H1 (cell line): Measurements from ENCODE around the gene NCKAP1. TPM values are rescaled to one million over a fixed set of nuclear protein-coding genes. Genes with fewer than 3 reads are reported as not detected.

Experiments
- CTCF ChIA-PET: fragments of 300-600 bp; sonication (Branson Sonifier 250); formaldehyde crosslinking; loops from one replicate; lab custom pipeline; 2021; ENCODE audit not compliant: partially characterized antibody; lab: Charles Lee
- POLR2A ChIA-PET: fragments of 300-600 bp; sonication (Branson Sonifier 250); formaldehyde crosslinking; loops from one replicate; lab custom pipeline; 2021; ENCODE audit warnings: inconsistent platforms; ENCODE audit not compliant: partially characterized antibody; lab: Charles Lee
- DNase-seq, 2 experiments: peaks; one replicate each; pipeline versions ENCODE4 v3.0.0 to v3.0.0-alpha.2; 2010 to 2022; ENCODE audit warnings: low spot score in 2 of 2, low read depth in 1 of 2, mixed read lengths in 1 of 2
- FAIRE-seq: peaks from 2 replicates; lab custom pipeline; 2011; peaks lifted over from hg19 to GRCh38; lab: Jason Lieb, UNC
- H2AFZ ChIP-seq: 2 replicates; pipeline ENCODE4 v1.8.1; 2012; ENCODE audit warnings: low read length, inconsistent platforms
- H2AK5ac ChIP-seq: 2 replicates; pipeline ENCODE4 v1.6.1; 2013; ENCODE audit warnings: low read depth, low read length
- H2BK120ac ChIP-seq: replicated peaks from 2 replicates; pipeline ENCODE3; 2013; ENCODE audit warnings: low read depth, low read length, inconsistent platforms
- H2BK12ac ChIP-seq: 2 replicates; pipeline ENCODE4 v1.6.1; 2013; ENCODE audit warnings: low read depth, low read length
- H2BK15ac ChIP-seq: 2 replicates; pipeline ENCODE4 v1.6.1; 2013; ENCODE audit warnings: low read length
- H2BK20ac ChIP-seq: 2 replicates; pipeline ENCODE4 v1.6.1; 2013; ENCODE audit warnings: low read length
- H2BK5ac ChIP-seq: 2 replicates; pipeline ENCODE4 v1.6.1; 2013; ENCODE audit warnings: low read depth, low read length
- H3K14ac ChIP-seq: 2 replicates; pipeline ENCODE4 v1.6.1; 2013; ENCODE audit warnings: inconsistent platforms; ENCODE audit not compliant: insufficient read length
- H3K18ac ChIP-seq: 2 replicates; pipeline ENCODE4 v1.6.1; 2013; ENCODE audit warnings: low read length; ENCODE audit errors: extremely low read depth
- H3K23ac ChIP-seq: 2 replicates; pipeline ENCODE4 v1.6.1; 2013; ENCODE audit warnings: inconsistent platforms; ENCODE audit not compliant: insufficient read length
- H3K23me2 ChIP-seq: 2 replicates; pipeline ENCODE4 v1.6.1; 2013; ENCODE audit warnings: low read depth, low read length
- H3K27ac ChIP-seq: 2 replicates; pipeline ENCODE4 v1.6.1; 2011; ENCODE audit warnings: low read depth, low read length, inconsistent platforms
- H3K27me3 ChIP-seq, 4 experiments: replicated peaks in 1 of 4; 1 replicate in 1 of 4; 2 replicates in 3 of 4; pipeline versions ENCODE4 v1.6.1 to v1.8.1; 2011 to 2013; ENCODE audit warnings: low read length in 3 of 4, mild to moderate bottlenecking in 3 of 4, inconsistent platforms in 2 of 4, mixed read lengths in 2 of 4, moderate library complexity in 1 of 4; ENCODE audit not compliant: control insufficient read depth in 3 of 4, insufficient read depth in 3 of 4; ENCODE audit errors: extremely low read depth in 1 of 4
- H3K36me3 ChIP-seq, 4 experiments: 2 replicates each; pipeline versions ENCODE4 v1.6.1 to v1.8.1; 2011 to 2013; ENCODE audit warnings: mild to moderate bottlenecking in 4 of 4, low read length in 3 of 4, moderate library complexity in 2 of 4, control low read depth in 1 of 4, inconsistent platforms in 1 of 4; ENCODE audit not compliant: insufficient read depth in 4 of 4, control insufficient read depth in 2 of 4
- H3K4ac ChIP-seq: replicated peaks from 2 replicates; pipeline ENCODE3; 2013; ENCODE audit warnings: low read length, low read depth, mixed read lengths, inconsistent platforms; ENCODE audit not compliant: insufficient read length
- H3K4me1 ChIP-seq, 4 experiments: replicated peaks in 1 of 4; 1 replicate in 1 of 4; 2 replicates in 3 of 4; pipeline versions ENCODE4 v1.6.1 to v1.8.1; 2011 to 2013; ENCODE audit warnings: low read length in 3 of 4, inconsistent platforms in 2 of 4, mixed read lengths in 1 of 4; ENCODE audit not compliant: insufficient read depth in 4 of 4, control insufficient read depth in 3 of 4
- H3K4me2 ChIP-seq, 2 experiments: 2 replicates each; pipeline versions ENCODE4 v1.6.1 to v1.8.1; 2011 to 2013; ENCODE audit warnings: low read depth in 2 of 2, low read length in 2 of 2, control low read depth in 1 of 2, inconsistent platforms in 1 of 2, mild to moderate bottlenecking in 1 of 2; ENCODE audit not compliant: insufficient read depth in 1 of 2
- H3K4me3 ChIP-seq, 4 experiments: fragments of 200-600, 300-600 bp in 1 of 4; sonication (generic), shearing (Covaris generic), sonication (Bioruptor Twin) in 1 of 4; 2 replicates each; pipeline versions ENCODE4 v1.5.1 to v1.8.1; 2011 to 2016; ENCODE audit warnings: low read length in 4 of 4, low read depth in 3 of 4, control low read depth in 2 of 4, inconsistent platforms in 2 of 4, mild to moderate bottlenecking in 2 of 4, mixed read lengths in 1 of 4, moderate library complexity in 1 of 4; ENCODE audit not compliant: insufficient read depth in 2 of 4; ENCODE audit errors: extremely low read depth in 1 of 4
- H3K56ac ChIP-seq: replicated peaks from 2 replicates; pipeline ENCODE3; 2013; ENCODE audit warnings: low read depth, mild to moderate bottlenecking, mixed read lengths, low read length, inconsistent platforms; ENCODE audit not compliant: insufficient read length
- H3K79me1 ChIP-seq: 2 replicates; pipeline ENCODE4 v1.6.1; 2013; ENCODE audit warnings: low read depth, low read length, control low read depth
- H3K79me2 ChIP-seq, 2 experiments: 2 replicates each; pipeline versions ENCODE4 v1.6.1 to v1.8.1; 2012 to 2013; ENCODE audit warnings: low read length in 2 of 2, mild to moderate bottlenecking in 2 of 2, inconsistent platforms in 1 of 2; ENCODE audit not compliant: insufficient read depth in 2 of 2, control insufficient read depth in 1 of 2
- H3K9ac ChIP-seq, 4 experiments: replicated peaks in 1 of 4; 1 replicate in 1 of 4; 2 replicates in 3 of 4; pipeline versions ENCODE4 v1.6.1 to v1.8.1; 2011 to 2013; ENCODE audit warnings: low read depth in 3 of 4, low read length in 3 of 4, control low read depth in 2 of 4, mild to moderate bottlenecking in 2 of 4, moderate library complexity in 2 of 4, inconsistent platforms in 1 of 4; ENCODE audit errors: extremely low read depth in 1 of 4
- H3K9me3 ChIP-seq, 2 experiments: 2 replicates each; pipeline versions ENCODE4 v1.6.1 to v1.8.1; 2012 to 2013; ENCODE audit warnings: mild to moderate bottlenecking in 2 of 2, moderate library complexity in 2 of 2, control low read depth in 1 of 2, inconsistent platforms in 1 of 2, low read depth in 1 of 2, low read length in 1 of 2, mixed read lengths in 1 of 2; ENCODE audit not compliant: insufficient read depth in 2 of 2
- H4K20me1 ChIP-seq, 2 experiments: replicated peaks in 1 of 2; 2 replicates each; pipeline versions ENCODE3 to v1.8.1; 2011 to 2013; ENCODE audit warnings: inconsistent platforms in 2 of 2, low read length in 2 of 2, mild to moderate bottlenecking in 1 of 2; ENCODE audit not compliant: insufficient read depth in 2 of 2, control insufficient read depth in 1 of 2
- H4K5ac ChIP-seq: 2 replicates; pipeline ENCODE4 v1.6.1; 2013; ENCODE audit warnings: low read length, low read depth, mixed read lengths, inconsistent platforms; ENCODE audit not compliant: insufficient read length
- H4K8ac ChIP-seq: 2 replicates; pipeline ENCODE4 v1.8.0; 2013; ENCODE audit warnings: mild to moderate bottlenecking, moderate library complexity, low read length, inconsistent platforms; ENCODE audit not compliant: insufficient read depth; ENCODE audit errors: extremely low read depth
- H4K91ac ChIP-seq: replicated peaks from 2 replicates; pipeline ENCODE3; 2013; ENCODE audit warnings: low read length, mixed read lengths, inconsistent platforms; ENCODE audit not compliant: insufficient read length
- EZH2 ChIP-seq: fragments of 200-600 bp; sonication (generic); IDR thresholded peaks from 2 replicates; pipeline ENCODE4 v1.7.1; 2012; ENCODE audit warnings: low read depth, mild to moderate bottlenecking, moderate library complexity, low read length, inconsistent platforms; ENCODE audit not compliant: severe bottlenecking
- RNF2 ChIP-seq: fragments of 200-900, 300-1000 bp; sonication (generic); IDR thresholded peaks from 2 replicates; pipeline ENCODE4 v1.7.1; 2016; ENCODE audit warnings: borderline replicate concordance, low read depth, mild to moderate bottlenecking, antibody characterized with exemption, low read length; ENCODE audit not compliant: poor library complexity, severe bottlenecking; ENCODE audit errors: missing control alignments
- TEAD4 ChIP-seq: IDR thresholded peaks from 2 replicates; pipeline ENCODE4 v1.6.1; 2012; ENCODE audit warnings: low read depth, low read length, inconsistent platforms, mixed read lengths
- WGBS, 2 experiments: shearing (Covaris generic) in 1 of 2; methylation state at CpG; one replicate each; pipeline versions ENCODE4 v1.1.6 to v1.1.7; 2013 to 2015; ENCODE audit warnings: low lambda C conversion rate in 2 of 2, mixed read lengths in 2 of 2, inconsistent platforms in 1 of 2, low coverage in 1 of 2, missing lambda C conversion rate in 1 of 2; ENCODE audit not compliant: insufficient replicate concordance in 2 of 2, insufficient coverage in 1 of 2, insufficient read length in 1 of 2; ENCODE audit errors: extremely low coverage in 1 of 2, missing lambda C conversion rate in 1 of 2; 5-methylcytosine and 5-hydroxymethylcytosine counted together
- polyA plus RNA-seq, 7 experiments: library from polyadenylated mRNA; depleted of rRNA in 3 of 7; stranded (reverse) in 5 of 7; unstranded in 2 of 7; fragments of >200 nt in 5 of 7; fragments of 200-250 nt in 2 of 7; gene quantifications; 1 replicate in 5 of 7; 2 replicates in 1 of 7; 4 replicates in 1 of 7; pipeline versions ENCODE4 v1.2.1 to v1.2.3, GENCODE V29; 2011 to 2013; ENCODE audit warnings: missing spikeins in 2 of 7, mixed read lengths in 2 of 7
- total RNA-seq: library from RNA; stranded (reverse); fragmentation: NEBNext Ultra II Directional; extraction: Animal tissue kit (Norgen Biotek cat#: 25700); gene quantifications from 2 replicates; pipeline ENCODE4 v1.2.1, GENCODE V29; 2021

The NCKAP1 gene
- total and polyA plus RNA-seq, 2 of the 8 experiments (the other 6 are each of a cell fraction or from before 2014, with no cell fraction given) = 90.8 to 173 TPM

DNA sequence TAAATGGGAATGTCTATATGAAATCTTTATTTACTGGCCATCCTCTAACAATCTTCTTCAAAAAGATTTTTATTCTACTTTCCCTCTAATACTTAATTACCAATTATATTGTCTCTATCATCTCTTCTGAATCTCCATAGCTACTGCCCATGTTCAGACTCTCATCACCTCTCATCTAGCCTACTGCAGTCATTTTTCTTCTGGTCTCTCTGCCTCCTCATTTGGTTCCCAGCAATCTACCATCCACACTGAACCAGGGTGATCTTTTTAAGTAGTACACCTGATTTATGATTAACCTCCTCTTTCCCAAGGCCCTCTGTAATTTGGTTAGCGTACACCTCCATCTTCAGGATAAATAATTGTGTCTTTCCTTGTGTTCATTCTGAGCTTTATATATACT is 57.6 kb downstream of the NCKAP1 start:
- DNase-seq (no peak), FAIRE-seq (no peak)
- Histone ChIP-seq H3K14ac (no peak overlapping the region), H2AK5ac (no peak overlapping the region), H4K91ac (no peak overlapping the region), H2BK15ac (no peak overlapping the region), H3K9me3 (no peaks in the 10 kb centered on the region), H3K27ac (no peak overlapping the region), H3K4me1 (no peaks in the 10 kb centered on the region), H2BK12ac (no peak overlapping the region), H3K9ac (no peak overlapping the region), H3K79me2 (no peaks in the 10 kb centered on the region), H3K36me3 (peaks cover 0 to 75% (median 34%) of the 10 kb centered on the region in 4 experiments; a peak in 6 of 8 replicates), H3K23ac (no peak overlapping the region), H2AFZ (no peak overlapping the region), H4K20me1 (peaks cover 0 to 1% of the 10 kb centered on the region in 2 experiments), H3K27me3 (no peaks in the 10 kb centered on the region), H4K8ac (no peak overlapping the region), H3K79me1 (no peaks in the 10 kb centered on the region), H2BK120ac (no peak overlapping the region), H4K5ac (no peak overlapping the region), H3K56ac (no peak overlapping the region), H3K23me2 (no peaks in the 10 kb centered on the region), H3K4me3 (no peak overlapping the region), H3K4me2 (no peak overlapping the region), H3K4ac (no peak overlapping the region), H2BK5ac (no peak overlapping the region), H3K18ac (no peak overlapping the region), H2BK20ac (no peak overlapping the region)
- ChIA-PET CTCF (interaction anchor here (0.6 to 5.7 kb wide), 34 partner anchors 8 to 1147 kb away, joined by 3 to 65 read pairs (median 6); no protein-coding TSS in a partner anchor), POLR2A (interaction anchor here (1.3 kb wide), 1 partner anchor 8 kb away, joined by 3 read pairs; no protein-coding TSS in a partner anchor)
- TF ChIP-seq TEAD4 (no peak), RNF2 (no peak), EZH2 (no peak)
- WGBS, 2 experiments = 90% methylated on average over 1 of the region's 1 CpG; no CpG with 5 or more reads in 1 of the 2 experiments
